Measurements from ENCODE around the gene GRAMD2A.

The GRAMD2A gene

DNA sequence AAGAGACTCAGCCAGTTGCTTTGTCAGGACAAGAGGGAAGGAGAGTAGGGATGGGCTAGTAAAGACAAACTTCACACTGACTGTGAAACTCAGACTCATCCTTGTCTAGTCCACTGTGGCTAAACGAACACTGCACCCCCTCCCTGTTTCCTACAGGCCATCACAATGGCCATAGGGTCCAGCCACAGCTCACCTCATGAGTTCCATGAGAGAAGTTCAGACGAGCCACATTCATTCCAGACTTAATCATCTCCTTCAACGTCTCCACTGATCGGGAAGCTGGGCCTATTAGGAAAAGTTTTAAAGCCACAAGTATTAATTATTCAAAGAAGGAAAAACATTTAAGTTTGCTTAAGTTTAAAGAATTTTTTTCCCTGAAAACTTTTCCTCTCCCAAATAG lies 19.6 kb upstream of the GRAMD2A start:
- DNase-seq (ENCODE audit: low read depth in 3 of 3), result no peak

GRCh38 chr15:72216079-72216478 lies 18.5 kb upstream of the GRAMD2A start:
- no peak for DNase-seq (ENCODE audit: low read depth in 3 of 3)

DNA sequence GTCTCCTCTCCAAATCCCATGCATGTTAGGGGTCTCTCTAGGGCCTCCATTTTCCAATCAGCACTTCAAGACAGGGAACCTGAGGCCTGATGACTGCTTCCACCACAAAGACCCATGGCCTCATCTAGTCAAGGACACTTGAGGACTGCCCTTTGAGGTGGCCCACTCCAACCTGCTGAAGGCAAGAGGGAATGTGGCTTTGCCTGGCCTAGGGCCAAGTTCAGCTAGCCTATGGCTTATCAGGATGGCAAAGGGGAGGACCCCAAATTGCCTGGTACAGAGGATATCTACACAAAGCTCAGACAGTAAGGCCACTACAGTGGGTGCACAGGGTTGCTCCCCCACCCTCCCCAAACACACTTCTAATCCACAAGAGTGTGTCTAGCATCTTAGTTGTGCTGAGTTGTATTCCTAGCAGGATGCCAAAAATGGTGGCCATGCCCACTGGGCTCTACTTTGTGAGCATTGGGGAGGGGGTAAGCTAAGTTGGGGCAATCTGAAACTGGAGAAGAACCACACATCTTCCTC lies 10.0 kb upstream of the GRAMD2A start:
- no peak for DNase-seq (ENCODE audit: low read depth in 3 of 3)

DNA sequence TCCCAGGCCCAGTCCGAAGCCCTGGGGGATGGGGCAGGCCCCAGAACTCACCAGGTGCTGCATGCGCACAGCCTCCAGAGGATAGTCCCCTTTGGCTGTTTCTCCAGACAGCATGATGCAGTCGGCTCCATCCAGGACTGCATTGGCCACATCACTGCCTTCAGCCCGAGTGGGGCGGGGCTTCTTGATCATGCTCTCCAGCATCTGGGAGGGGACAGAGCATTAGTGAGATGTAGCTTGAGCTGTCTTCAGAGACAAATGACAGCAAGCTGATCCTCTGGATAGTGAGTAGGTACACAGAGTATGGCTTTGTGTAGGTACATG lies 9.1 kb upstream of the GRAMD2A start:
- DNase-seq (ENCODE audit: low read depth in 3 of 3), result no peak

GRCh38 chr15:72205896-72206676 lies 8.5 kb upstream of the GRAMD2A start:
- no peak for DNase-seq (ENCODE audit: low read depth in 3 of 3)

- DNase-seq (ENCODE audit: low read depth in 3 of 3), result no peak
Observed at GRCh38 chr15:72205273-72205672, 7.7 kb upstream of the GRAMD2A start.

- no peak for DNase-seq (ENCODE audit: low read depth in 3 of 3)
Observed at GRCh38 chr15:72203507-72203837, 5.9 kb upstream of the GRAMD2A start.

DNA sequence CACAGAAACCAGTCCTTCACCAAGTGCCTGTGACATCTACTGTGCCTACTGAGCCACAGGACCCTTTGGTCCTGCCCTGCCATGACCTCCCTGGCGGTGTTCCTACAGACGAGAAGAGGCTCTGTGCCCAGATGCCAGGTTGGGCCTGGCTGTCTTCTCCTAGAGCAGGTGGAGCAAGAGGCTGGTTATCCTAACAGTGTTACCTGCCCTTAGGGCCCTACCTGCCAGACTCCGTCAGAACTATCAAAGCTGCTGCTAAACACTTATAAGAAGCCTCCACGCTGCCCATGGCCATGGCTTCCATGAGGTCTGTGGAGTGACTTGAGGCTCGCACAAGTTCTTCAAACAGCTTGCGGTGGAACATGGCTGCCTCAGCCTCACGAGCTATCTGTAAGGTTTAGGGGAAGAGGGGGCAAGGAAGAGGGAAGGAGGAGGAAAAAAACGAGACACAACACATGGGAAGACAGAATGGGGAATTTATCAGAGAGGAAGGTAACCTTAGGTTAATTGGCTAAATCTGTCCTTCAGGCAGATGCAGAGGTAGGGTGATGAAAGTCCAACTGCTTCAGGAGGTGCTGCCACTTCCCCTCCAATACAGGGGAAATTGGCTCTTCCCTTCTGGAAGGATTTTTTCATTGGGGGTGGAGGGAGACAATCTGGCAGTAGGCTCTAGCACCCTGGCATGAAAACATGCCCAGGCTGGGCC lies 5.4 kb upstream of the GRAMD2A start:
- DNase-seq (ENCODE audit: low read depth in 3 of 3), result no peak

DNA sequence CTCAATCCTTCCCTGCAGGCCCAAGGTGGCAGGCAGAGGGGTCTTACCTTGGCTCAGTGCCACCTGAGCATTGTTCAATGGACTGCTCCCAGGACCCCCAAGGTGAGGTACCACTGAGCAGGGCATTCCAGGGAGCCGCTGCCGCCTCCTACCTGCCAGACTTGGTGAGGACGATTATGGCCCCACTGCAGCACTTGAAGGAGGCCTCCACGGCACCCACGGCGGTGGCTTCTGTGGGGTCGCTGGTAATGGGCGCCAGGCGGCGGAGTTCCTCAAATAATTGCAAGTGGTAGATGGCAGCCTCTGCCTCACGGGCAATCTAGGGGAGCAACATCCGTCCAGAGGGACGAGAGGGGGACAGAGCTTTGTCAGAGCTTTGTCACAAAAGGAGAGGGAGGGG lies 4.7 kb upstream of the GRAMD2A start:
- DNase-seq (ENCODE audit: low read depth in 3 of 3), result no peak

DNA sequence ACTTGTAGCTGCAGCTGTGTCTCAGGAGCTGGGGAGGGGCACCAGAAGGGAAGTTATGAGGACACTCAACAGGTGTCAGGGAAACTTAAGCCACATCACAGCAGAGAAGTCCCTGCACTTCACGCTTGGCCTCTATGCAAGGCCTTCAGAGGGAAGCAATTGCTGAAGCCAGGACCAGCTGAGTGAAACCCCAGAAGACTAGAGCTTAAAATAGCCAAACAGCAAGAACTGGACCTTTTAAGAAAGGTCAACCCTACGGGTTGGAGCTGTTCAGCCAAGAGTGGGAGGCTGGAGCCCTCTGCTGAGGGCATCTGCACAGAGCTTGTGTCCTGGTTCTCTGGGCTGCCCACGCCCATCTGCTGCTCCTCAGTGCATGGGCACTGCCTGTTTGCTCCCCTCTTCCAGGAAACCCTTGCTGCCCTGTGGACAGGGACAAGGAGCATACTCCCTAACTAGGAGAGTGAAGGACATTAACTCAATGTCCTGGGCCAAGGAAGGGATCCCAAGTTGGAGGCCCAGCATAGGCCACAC lies 3.9 kb upstream of the GRAMD2A start:
- no peak for DNase-seq (ENCODE audit: low read depth in 3 of 3)

- no peak for DNase-seq (ENCODE audit: low read depth in 3 of 3)
Observed at GRCh38 chr15:72200395-72201237, 3.0 kb upstream of the GRAMD2A start.

GRCh38 chr15:72199721-72200212 lies 2.2 kb upstream of the GRAMD2A start:
- DNase-seq (ENCODE audit: low read depth in 3 of 3), result peak; percentile 40 to 61 (median 46)

- no peak for DNase-seq (ENCODE audit: low read depth in 3 of 3)
Observed at GRCh38 chr15:72199205-72199515, 1.6 kb upstream of the GRAMD2A start.

GRCh38 chr15:72198356-72199204 lies 993 bp upstream of the GRAMD2A start:
- no peak for DNase-seq (ENCODE audit: low read depth in 3 of 3)

DNA sequence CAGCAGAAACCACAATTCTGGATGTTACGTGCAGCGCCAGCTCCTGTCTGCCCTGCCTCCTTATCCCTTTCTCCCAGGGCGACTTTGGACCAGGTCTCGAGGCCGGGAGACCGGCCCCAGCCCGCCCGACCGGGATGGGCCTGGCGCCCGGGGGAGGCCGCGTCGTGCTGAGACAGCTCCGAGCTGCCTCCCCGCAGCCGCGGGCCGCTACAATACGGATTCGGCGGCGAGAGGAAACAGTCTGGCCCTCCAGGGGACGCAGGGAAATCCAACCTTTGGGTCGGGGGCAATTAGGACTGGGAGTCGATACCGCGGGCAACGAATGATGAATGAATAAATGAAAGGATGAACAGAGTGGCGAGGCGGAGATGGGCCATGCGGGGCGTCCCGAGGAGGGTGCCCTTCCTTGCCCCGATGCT lies 537 bp downstream of the GRAMD2A start:
- no peak for DNase-seq (ENCODE audit: low read depth in 3 of 3)

GRCh38 chr15:72196409-72197040 lies 1.1 kb downstream of the GRAMD2A start:
- DNase-seq (ENCODE audit: low read depth in 3 of 3), result no peak

DNA sequence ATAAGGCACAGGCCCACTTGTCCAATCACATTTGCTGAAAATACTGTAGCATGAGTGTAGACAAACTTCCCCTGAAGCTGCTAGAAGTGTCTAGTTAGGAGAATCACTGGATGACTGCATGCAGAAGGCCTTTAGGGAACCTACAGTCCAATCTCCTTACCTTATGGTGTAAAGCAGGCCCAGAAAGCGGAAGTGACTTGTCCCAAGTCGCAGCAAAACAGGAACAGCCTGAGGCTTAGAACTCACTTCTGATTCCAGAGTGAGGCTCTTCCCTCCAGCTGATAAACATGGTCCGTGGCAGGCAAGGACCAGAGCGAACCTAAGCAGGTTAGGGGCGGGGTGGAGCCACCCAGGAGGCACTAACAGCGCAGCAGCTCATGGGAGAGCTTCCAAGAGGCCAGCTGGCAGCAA lies 2.5 kb downstream of the GRAMD2A start:
- DNase-seq (ENCODE audit: low read depth in 3 of 3), result no peak

DNA sequence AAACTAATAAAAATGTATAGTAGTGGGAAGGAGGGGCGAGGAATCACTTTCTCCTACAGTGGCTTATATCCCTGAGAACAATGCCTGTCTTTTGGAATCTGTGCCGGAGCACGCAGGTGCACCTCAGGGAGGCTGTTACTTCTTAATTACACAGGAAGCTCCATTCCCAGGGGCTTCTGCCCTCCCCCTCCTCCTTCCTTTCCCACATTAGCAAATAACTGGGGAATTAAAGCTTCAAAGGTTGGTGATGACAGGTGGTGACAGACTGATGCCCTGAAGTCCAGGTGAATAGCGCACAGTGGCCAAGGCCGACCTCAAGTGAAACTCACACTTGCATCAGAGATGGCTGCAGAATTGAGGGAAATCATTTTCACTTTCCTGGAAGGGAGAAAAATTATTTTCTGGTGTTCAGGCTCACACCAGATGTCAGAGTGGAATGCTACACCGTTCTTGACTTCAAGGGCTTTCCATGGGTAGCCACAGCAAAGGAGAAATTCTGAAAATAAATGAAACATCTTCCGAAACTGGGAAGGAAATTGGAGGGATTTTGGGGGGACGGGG lies 3.7 kb downstream of the GRAMD2A start:
- DNase-seq (ENCODE audit: low read depth in 3 of 3), result no peak

- DNase-seq (ENCODE audit: low read depth in 3 of 3), result no peak
Observed at GRCh38 chr15:72192416-72192815, 5.2 kb downstream of the GRAMD2A start.

DNA sequence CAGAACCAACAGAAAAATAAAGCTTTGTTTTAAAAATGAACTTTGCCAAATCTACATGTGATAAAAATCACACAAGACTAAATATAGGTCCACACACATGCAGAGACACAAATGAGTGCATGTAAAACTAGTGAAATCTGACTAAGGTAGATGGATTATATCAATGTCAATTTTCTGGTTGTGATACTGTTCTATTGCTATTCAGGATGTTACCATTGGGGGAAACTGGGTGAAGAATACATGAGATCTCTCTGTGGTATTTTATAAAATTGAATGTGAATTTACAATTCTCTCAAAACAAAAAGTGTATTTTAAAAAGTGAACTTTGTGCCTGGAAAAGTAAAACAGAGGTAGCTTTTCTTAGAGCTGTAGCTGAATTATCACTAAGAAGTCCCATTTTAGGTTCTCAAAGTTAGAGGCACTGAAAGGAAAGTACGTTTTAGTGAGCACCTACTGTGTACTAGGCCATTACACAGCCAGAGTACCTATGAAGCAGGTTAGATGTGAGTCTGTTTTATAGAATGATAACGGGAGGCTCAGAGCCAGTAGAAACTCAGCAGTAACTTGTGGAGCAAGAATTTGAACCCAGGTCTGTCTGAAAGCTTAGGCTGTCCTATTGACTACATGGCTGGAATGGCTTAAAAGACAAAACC lies 8.2 kb downstream of the GRAMD2A start:
- no peak for DNase-seq (ENCODE audit: low read depth in 3 of 3)
